ENCODE results near the gene HEPACAM2. TPM values are rescaled to one million over a fixed set of nuclear protein-coding genes. Genes with fewer than 3 reads are reported as not detected.

The HEPACAM2 gene
- total RNA-seq, 2 experiments from 2014 or later, result not detected

- no peak overlapping the region for H3K27ac Mint-ChIP-seq
- DNase-seq, result no peak
- peaks cover 21% of the 10 kb centered on the region for H3K9me3 Mint-ChIP-seq
- ChIA-PET CTCF (no interaction called here), POLR2A (no interaction called here)
- H3K4me1 Mint-ChIP-seq, result peaks cover 18% of the 10 kb centered on the region
- H3K36me3 Mint-ChIP-seq (ENCODE audit: low read depth), result peaks cover 18% of the 10 kb centered on the region
- H3K27me3 Mint-ChIP-seq, result no peaks in the 10 kb centered on the region
- no peak overlapping the region for H3K4me3 Mint-ChIP-seq
Observed at GRCh38 chr7:93160410-93160809, 65.9 kb downstream of the HEPACAM2 start.

- no peak overlapping the region for H3K27ac Mint-ChIP-seq
- H3K4me1 Mint-ChIP-seq, result peaks cover 12% of the 10 kb centered on the region
- H3K27me3 Mint-ChIP-seq, result no peaks in the 10 kb centered on the region
- no peak for DNase-seq
- peaks cover 18% of the 10 kb centered on the region for H3K36me3 Mint-ChIP-seq (ENCODE audit: low read depth)
- POLR2A ChIA-PET, result no interaction called here
- peaks cover 21% of the 10 kb centered on the region for H3K9me3 Mint-ChIP-seq
- no peak overlapping the region for H3K4me3 Mint-ChIP-seq
- CTCF ChIA-PET, result interaction anchor here (1.2 kb wide), 1 partner anchor 14 kb away, joined by 3 read pairs; no protein-coding TSS in a partner anchor
Observed at GRCh38 chr7:93159490-93159889, 66.8 kb downstream of the HEPACAM2 start.

- Mint-ChIP-seq H3K9me3 (peaks cover 11% of the 10 kb centered on the region), H3K4me1 (peaks cover 12% of the 10 kb centered on the region), H3K27me3 (no peaks in the 10 kb centered on the region), H3K4me3 (no peak overlapping the region), H3K27ac (no peak overlapping the region), H3K36me3 (ENCODE audit: low read depth) (peaks cover 8% of the 10 kb centered on the region)
- ChIA-PET CTCF (no interaction called here), POLR2A (interaction anchor here (1.1 kb wide), 1 partner anchor 9 kb away, joined by 3 read pairs; no protein-coding TSS in a partner anchor)
- no peak for DNase-seq
Observed at GRCh38 chr7:93156884-93157283, 69.4 kb downstream of the HEPACAM2 start.

- peaks cover 31% of the 10 kb centered on the region for H3K36me3 Mint-ChIP-seq (ENCODE audit: low read depth)
- peaks cover 29% of the 10 kb centered on the region for H3K4me1 Mint-ChIP-seq
- ChIA-PET CTCF (interaction anchor here (0.8 kb wide), 1 partner anchor 13 kb away, joined by 3 read pairs; no protein-coding TSS in a partner anchor), POLR2A (interaction anchor here (3.5 kb wide), 1 partner anchor 33 kb away, joined by 10 read pairs; the partner anchor contains the start of gene SAMD9)
- no peaks in the 10 kb centered on the region for H3K27me3 Mint-ChIP-seq
- no peak overlapping the region for H3K27ac Mint-ChIP-seq
- H3K9me3 Mint-ChIP-seq, result peaks cover 3% of the 10 kb centered on the region
- H3K4me3 Mint-ChIP-seq, result no peak overlapping the region
- no peak for DNase-seq
Observed at GRCh38 chr7:93150200-93150835, 76.0 kb downstream of the HEPACAM2 start.

- Mint-ChIP-seq H3K27me3 (no peaks in the 10 kb centered on the region), H3K36me3 (ENCODE audit: low read depth) (peaks cover 32% of the 10 kb centered on the region), H3K4me1 (peaks cover 36% of the 10 kb centered on the region), H3K4me3 (peak overlapping the region; percentile 78), H3K9me3 (peaks cover 3% of the 10 kb centered on the region), H3K27ac (peak overlapping the region; percentile 89)
- no peak for DNase-seq
- ChIA-PET POLR2A (interaction anchor here (3.5 kb wide), 1 partner anchor 31 kb away, joined by 10 read pairs; the partner anchor contains the start of gene SAMD9), CTCF (no interaction called here)
Observed at GRCh38 chr7:93148727-93149126, 77.5 kb downstream of the HEPACAM2 start.

GRCh38 chr7:93148144-93148543 is 78.1 kb downstream of the HEPACAM2 start, which contains the start of gene SAMD9L:
Gene SAMD9L, minus strand, starts transcription at chr7:93148385. Its CDS starts 12,414 bp downstream, at chr7:93135971.
- H3K4me3 Mint-ChIP-seq, result peak within 1 kb of the TSS; percentile 91
- peaks cover 41% of the 10 kb centered on the region for H3K4me1 Mint-ChIP-seq
- no peak for DNase-seq
- H3K27ac Mint-ChIP-seq, result peak within 1 kb of the TSS; percentile 91
- POLR2A ChIA-PET, result interaction anchor here (0.7 to 2.6 kb wide), 9 partner anchors 16 to 338 kb away, joined by 3 to 46 read pairs (median 4); partner anchors contain the start of genes SAMD9 and VPS50
- H3K36me3 Mint-ChIP-seq (ENCODE audit: low read depth), result peaks cover 32% of the 10 kb centered on the region
- H3K9me3 Mint-ChIP-seq, result peaks cover 3% of the 10 kb centered on the region
- CTCF ChIA-PET, result interaction anchor here (1.3 to 2.5 kb wide), 2 partner anchors 80 to 84 kb away, joined by 3 to 8 read pairs; partner anchors contain the start of gene VPS50
- no peaks in the 10 kb centered on the region for H3K27me3 Mint-ChIP-seq

GRCh38 chr7:93147363-93147762 is 78.9 kb downstream of the HEPACAM2 start:
- H3K9me3 Mint-ChIP-seq, result peaks cover 3% of the 10 kb centered on the region
- ChIA-PET POLR2A (interaction anchor here (0.7 to 2.6 kb wide), 11 partner anchors 10 to 619 kb away, joined by 3 to 46 read pairs (median 3); partner anchors contain the start of genes PEX1, RBM48, SAMD9 and VPS50), CTCF (interaction anchor here (0.5 to 2.5 kb wide), 4 partner anchors 30 to 202 kb away, joined by 3 to 8 read pairs (median 3); partner anchors contain the start of gene VPS50)
- H3K36me3 Mint-ChIP-seq (ENCODE audit: low read depth), result peaks cover 32% of the 10 kb centered on the region
- H3K4me3 Mint-ChIP-seq, result peak overlapping the region; percentile 91
- H3K27me3 Mint-ChIP-seq, result no peaks in the 10 kb centered on the region
- peak overlapping the region; percentile 91 for H3K27ac Mint-ChIP-seq
- peaks cover 45% of the 10 kb centered on the region for H3K4me1 Mint-ChIP-seq
- peak; percentile 54 for DNase-seq

- H3K27ac Mint-ChIP-seq, result peak overlapping the region; percentile 91
- H3K9me3 Mint-ChIP-seq, result peaks cover 3% of the 10 kb centered on the region
- peak overlapping the region; percentile 91 for H3K4me3 Mint-ChIP-seq
- H3K27me3 Mint-ChIP-seq, result no peaks in the 10 kb centered on the region
- peak; percentile 31 for DNase-seq
- H3K36me3 Mint-ChIP-seq (ENCODE audit: low read depth), result peaks cover 32% of the 10 kb centered on the region
- CTCF ChIA-PET, result interaction anchor here (0.5 to 2.5 kb wide), 4 partner anchors 29 to 201 kb away, joined by 3 to 8 read pairs (median 3); partner anchors contain the start of gene VPS50
- POLR2A ChIA-PET, result interaction anchor here (0.7 to 2.6 kb wide), 9 partner anchors 9 to 618 kb away, joined by 3 to 46 read pairs (median 3); partner anchors contain the start of genes PEX1, RBM48, SAMD9 and VPS50
- peaks cover 45% of the 10 kb centered on the region for H3K4me1 Mint-ChIP-seq
Observed at GRCh38 chr7:93146472-93147141, 79.7 kb downstream of the HEPACAM2 start.

GRCh38 chr7:93146036-93146435 is 80.2 kb downstream of the HEPACAM2 start:
- H3K27me3 Mint-ChIP-seq, result no peaks in the 10 kb centered on the region
- H3K9me3 Mint-ChIP-seq, result peaks cover 3% of the 10 kb centered on the region
- peaks cover 45% of the 10 kb centered on the region for H3K4me1 Mint-ChIP-seq
- no peak for DNase-seq
- H3K27ac Mint-ChIP-seq, result peak overlapping the region; percentile 69
- H3K36me3 Mint-ChIP-seq (ENCODE audit: low read depth), result peaks cover 32% of the 10 kb centered on the region
- CTCF ChIA-PET, result interaction anchor here (0.6 to 2.5 kb wide), 2 partner anchors 8 to 82 kb away, joined by 3 to 8 read pairs; no protein-coding TSS in a partner anchor
- POLR2A ChIA-PET, result interaction anchor here (0.7 to 2.6 kb wide), 5 partner anchors 9 to 618 kb away, joined by 3 to 46 read pairs (median 3); partner anchors contain the start of genes PEX1, RBM48, SAMD9 and VPS50
- peak overlapping the region; percentile 91 for H3K4me3 Mint-ChIP-seq

- no peak for DNase-seq
- H3K4me1 Mint-ChIP-seq, result peaks cover 45% of the 10 kb centered on the region
- H3K36me3 Mint-ChIP-seq (ENCODE audit: low read depth), result peaks cover 32% of the 10 kb centered on the region
- peak overlapping the region; percentile 91 for H3K4me3 Mint-ChIP-seq
- POLR2A ChIA-PET, result interaction anchor here (1.5 kb wide), 1 partner anchor 28 kb away, joined by 10 read pairs; the partner anchor contains the start of gene SAMD9
- H3K9me3 Mint-ChIP-seq, result peaks cover 3% of the 10 kb centered on the region
- no peaks in the 10 kb centered on the region for H3K27me3 Mint-ChIP-seq
- CTCF ChIA-PET, result interaction anchor here (0.8 to 1.2 kb wide), 3 partner anchors 13 to 82 kb away, joined by 3 to 6 read pairs (median 4); partner anchors contain the start of gene SAMD9
- H3K27ac Mint-ChIP-seq, result no peak overlapping the region
Observed at GRCh38 chr7:93145354-93145753, 80.9 kb downstream of the HEPACAM2 start.

GRCh38 chr7:93142127-93142526 is 84.1 kb downstream of the HEPACAM2 start:
- no peak overlapping the region for H3K4me3 Mint-ChIP-seq
- H3K27ac Mint-ChIP-seq, result no peak overlapping the region
- POLR2A ChIA-PET, result interaction anchor here (1.1 kb wide), 1 partner anchor 25 kb away, joined by 3 read pairs; the partner anchor contains the start of gene SAMD9
- peaks cover 28% of the 10 kb centered on the region for H3K4me1 Mint-ChIP-seq
- H3K27me3 Mint-ChIP-seq, result no peaks in the 10 kb centered on the region
- DNase-seq, result no peak
- H3K9me3 Mint-ChIP-seq, result peaks cover 8% of the 10 kb centered on the region
- H3K36me3 Mint-ChIP-seq (ENCODE audit: low read depth), result peaks cover 36% of the 10 kb centered on the region
- CTCF ChIA-PET, result interaction anchor here (1.2 kb wide), 1 partner anchor 25 kb away, joined by 3 read pairs; no protein-coding TSS in a partner anchor

GRCh38 chr7:93140582-93141191 is 85.6 kb downstream of the HEPACAM2 start:
- Mint-ChIP-seq H3K27me3 (no peaks in the 10 kb centered on the region), H3K4me1 (peaks cover 20% of the 10 kb centered on the region), H3K27ac (no peak overlapping the region), H3K36me3 (ENCODE audit: low read depth) (peaks cover 35% of the 10 kb centered on the region), H3K9me3 (peaks cover 14% of the 10 kb centered on the region), H3K4me3 (no peak overlapping the region)
- DNase-seq, result no peak
- ChIA-PET CTCF (no interaction called here), POLR2A (no interaction called here)
